Measurements from ENCODE around the gene KRTAP10-3. TPM values are rescaled to one million over a fixed set of nuclear protein-coding genes. Genes with fewer than 3 reads are reported as not detected.

The KRTAP10-3 gene
- total RNA-seq (2014; rRNA removed) (not detected in 2 replicates), Bru-seq, nascent RNA (percentile 38 among the genes with signal in this experiment), BruChase-seq, experiment 1, labeled RNA remaining after a 6-hour chase (percentile 24 among the genes with signal in this experiment), BruChase-seq, experiment 2, labeled RNA remaining after a 2-hour chase (percentile 43 among the genes with signal in this experiment)
- long read RNA-seq: 0 reads

GRCh38 chr21:44558695-44559094 is at the start of gene KRTAP10-3:
KRTAP10-3 (minus strand) TSS chr21:44558795; CDS start chr21:44558715, 80 bp downstream.
- H2AFZ ChIP-seq (ENCODE audit: low read length): no peak within 1 kb of the TSS
- no peaks in the 10 kb centered on the region for H3K27me3 ChIP-seq (ENCODE audit: low read length)
- ChIA-PET CTCF (no interaction called here), POLR2A (ENCODE audit: unreplicated experiment) (no interaction called here)
- DNase-seq (no peak), ATAC-seq (no peak)
- BruUV-seq (replicated peaks): no TSS peak
- no peaks in the 10 kb centered on the region for H4K20me1 ChIP-seq (ENCODE audit: low read length)
- H3F3A ChIP-seq (ENCODE audit: low read length, unreplicated experiment): no peaks in the 10 kb centered on the region
- H3K4me2 ChIP-seq (ENCODE audit: low read length): no peak within 1 kb of the TSS
- H3K9ac ChIP-seq (ENCODE audit: low read length): no peak within 1 kb of the TSS
- no peaks in the 10 kb centered on the region for H3K79me2 ChIP-seq (ENCODE audit: low read length)
- TF ChIP-seq EZH2 (IDR thresholded peaks at IDR 0.05; ENCODE audit: low read length, unreplicated experiment) (no peak), CTCF (conservative IDR thresholded peaks at IDR 0.05; ENCODE audit: low read depth, low read length) (no peak), EZH2phosphoT487 (IDR thresholded peaks at IDR 0.05; ENCODE audit: borderline replicate concordance, low read length) (no peak)
- intact Hi-C loops (cut with micrococcal nuclease): no loop called here
- no peaks in the 10 kb centered on the region for H3K9me3 ChIP-seq (ENCODE audit: low read length)
- no peaks in the 10 kb centered on the region for H3K9me2 ChIP-seq (replicated peaks; ENCODE audit: low read length)
- no peaks in the 10 kb centered on the region for H3K36me3 ChIP-seq (ENCODE audit: low read depth, low read length)
- no peak within 1 kb of the TSS for H3K4me3 ChIP-seq (ENCODE audit: low read length)
- no peak within 1 kb of the TSS for H3K27ac ChIP-seq (ENCODE audit: low read length)
- H3K4me1 ChIP-seq (ENCODE audit: insufficient read depth, low read length): no peaks in the 10 kb centered on the region

- ATAC-seq (no peak), DNase-seq (no peak)
- Histone ChIP-seq H3K9me2 (replicated peaks; ENCODE audit: low read length) (no peaks in the 10 kb centered on the region), H3K79me2 (ENCODE audit: low read length) (no peaks in the 10 kb centered on the region), H3K4me3 (ENCODE audit: low read length) (no peak overlapping the region), H3K4me2 (ENCODE audit: low read length) (no peak overlapping the region), H3K9me3 (ENCODE audit: low read length) (no peaks in the 10 kb centered on the region), H4K20me1 (ENCODE audit: low read length) (no peaks in the 10 kb centered on the region), H3F3A (ENCODE audit: low read length, unreplicated experiment) (no peaks in the 10 kb centered on the region), H3K27ac (ENCODE audit: low read length) (no peak overlapping the region), H2AFZ (ENCODE audit: low read length) (no peak overlapping the region), H3K36me3 (ENCODE audit: low read depth, low read length) (no peaks in the 10 kb centered on the region), H3K9ac (ENCODE audit: low read length) (no peak overlapping the region), H3K4me1 (ENCODE audit: insufficient read depth, low read length) (no peaks in the 10 kb centered on the region), H3K27me3 (ENCODE audit: low read length) (no peaks in the 10 kb centered on the region)
- intact Hi-C loops (cut with micrococcal nuclease): no loop called here
- CTCF ChIA-PET: no interaction called here
- POLR2A ChIA-PET (ENCODE audit: unreplicated experiment): no interaction called here
- no TSS peak for BruUV-seq (replicated peaks)
- TF ChIP-seq CTCF (conservative IDR thresholded peaks at IDR 0.05; ENCODE audit: low read depth, low read length): no peak
- no peak for TF ChIP-seq EZH2phosphoT487 (IDR thresholded peaks at IDR 0.05; ENCODE audit: borderline replicate concordance, low read length)
- no peak for TF ChIP-seq EZH2 (IDR thresholded peaks at IDR 0.05; ENCODE audit: low read length, unreplicated experiment)
Observed at GRCh38 chr21:44606495-44606894, 47.9 kb upstream of the KRTAP10-3 start.

GRCh38 chr21:44603911-44604310 is 45.3 kb upstream of the KRTAP10-3 start:
- Histone ChIP-seq H3K4me3 (ENCODE audit: low read length) (no peak overlapping the region), H3K9ac (ENCODE audit: low read length) (no peak overlapping the region), H4K20me1 (ENCODE audit: low read length) (no peaks in the 10 kb centered on the region), H3K27me3 (ENCODE audit: low read length) (no peaks in the 10 kb centered on the region), H3K4me1 (ENCODE audit: insufficient read depth, low read length) (no peaks in the 10 kb centered on the region), H3K9me3 (ENCODE audit: low read length) (no peaks in the 10 kb centered on the region), H3K9me2 (replicated peaks; ENCODE audit: low read length) (no peaks in the 10 kb centered on the region), H3K27ac (ENCODE audit: low read length) (no peak overlapping the region), H3K4me2 (ENCODE audit: low read length) (no peak overlapping the region), H3F3A (ENCODE audit: low read length, unreplicated experiment) (no peaks in the 10 kb centered on the region), H3K36me3 (ENCODE audit: low read depth, low read length) (no peaks in the 10 kb centered on the region), H2AFZ (ENCODE audit: low read length) (no peak overlapping the region), H3K79me2 (ENCODE audit: low read length) (no peaks in the 10 kb centered on the region)
- ATAC-seq: no peak
- ChIA-PET CTCF (no interaction called here), POLR2A (ENCODE audit: unreplicated experiment) (no interaction called here)
- intact Hi-C loops (cut with micrococcal nuclease): no loop called here
- no peak for TF ChIP-seq EZH2phosphoT487 (IDR thresholded peaks at IDR 0.05; ENCODE audit: borderline replicate concordance, low read length)
- no peak for TF ChIP-seq CTCF (conservative IDR thresholded peaks at IDR 0.05; ENCODE audit: low read depth, low read length)
- TF ChIP-seq EZH2 (IDR thresholded peaks at IDR 0.05; ENCODE audit: low read length, unreplicated experiment): no peak
- no TSS peak for BruUV-seq (replicated peaks)
- DNase-seq: no peak

Measured in PC-3 (cell line).